CD14-positive monocyte (primary cell): ENCODE results near the gene BMAL2. TPM values are rescaled to one million over a fixed set of nuclear protein-coding genes. Genes with fewer than 3 reads are reported as not detected.

ENCODE experiments used
- DNase-seq, 3 donors: peaks; one replicate each; pipeline ENCODE4 v3.0.0-alpha.2; 2011 to 2022
- H2AFZ ChIP-seq: 2 replicates; pipeline ENCODE4 v1.6.0; 2012; ENCODE audit warnings: mild to moderate bottlenecking, low read depth, low read length, inconsistent platforms; ENCODE audit not compliant: insufficient read depth, poor library complexity, severe bottlenecking
- H3K27ac ChIP-seq, 2 donors: 1 replicate in 1 of 2; 2 replicates in 1 of 2; pipeline ENCODE4 v1.5.1; 2012 to 2013; ENCODE audit warnings: low read length in 2 of 2, control low read depth in 1 of 2, inconsistent platforms in 1 of 2, low read depth in 1 of 2, mild to moderate bottlenecking in 1 of 2
- H3K27me3 ChIP-seq, 2 donors: one replicate each; pipeline versions ENCODE4 v1.6.0 to v1.6.1; 2011 to 2013; ENCODE audit warnings: low read length in 2 of 2; ENCODE audit not compliant: control insufficient read depth in 2 of 2, insufficient read depth in 2 of 2
- H3K36me3 ChIP-seq, 2 donors: replicated peaks in 1 of 2; 1 replicate in 1 of 2; 2 replicates in 1 of 2; pipeline versions ENCODE4 v1.5.1 to v1.6.1; 2012 to 2013; ENCODE audit warnings: low read length in 2 of 2, control low read depth in 1 of 2, inconsistent platforms in 1 of 2, mild to moderate bottlenecking in 1 of 2; ENCODE audit not compliant: insufficient read depth in 2 of 2, control insufficient read depth in 1 of 2
- H3K4me1 ChIP-seq, 2 donors: 1 replicate in 1 of 2; 2 replicates in 1 of 2; pipeline versions ENCODE4 v1.5.1 to v1.6.1; 2012 to 2013; ENCODE audit warnings: low read length in 2 of 2, control low read depth in 1 of 2, inconsistent platforms in 1 of 2, mild to moderate bottlenecking in 1 of 2, moderate library complexity in 1 of 2; ENCODE audit not compliant: insufficient read depth in 2 of 2, control insufficient read depth in 1 of 2
- H3K4me2 ChIP-seq: replicated peaks from 2 replicates; pipeline ENCODE3; 2012; ENCODE audit warnings: low read length, moderate library complexity, mild to moderate bottlenecking; ENCODE audit not compliant: poor library complexity, severe bottlenecking; ENCODE audit errors: extremely low read depth
- H3K4me3 ChIP-seq, 3 experiments: fragments of 200-600 bp in 1 of 3; sonication (generic) in 1 of 3; replicated peaks in 1 of 3; 1 replicate in 2 of 3; 2 replicates in 1 of 3; pipeline ENCODE4 v1.5.1; 2011 to 2013; ENCODE audit warnings: low read length in 3 of 3, mild to moderate bottlenecking in 3 of 3, control low read depth in 2 of 3, low read depth in 2 of 3, inconsistent platforms in 1 of 3, moderate library complexity in 1 of 3
- H3K79me2 ChIP-seq: 2 replicates; pipeline ENCODE4 v1.6.0; 2012; ENCODE audit warnings: mild to moderate bottlenecking, control low read depth, inconsistent platforms, low read length, moderate library complexity; ENCODE audit not compliant: insufficient read depth
- H3K9ac ChIP-seq: 2 replicates; pipeline ENCODE4 v1.6.0; 2017; ENCODE audit warnings: low read length, mild to moderate bottlenecking; ENCODE audit not compliant: insufficient read depth, poor library complexity, severe bottlenecking
- H3K9me3 ChIP-seq, 2 donors: replicated peaks in 1 of 2; 1 replicate in 1 of 2; 2 replicates in 1 of 2; pipeline versions ENCODE4 v1.5.1 to v1.6.1; 2012 to 2013; ENCODE audit warnings: low read length in 2 of 2, control low read depth in 1 of 2; ENCODE audit not compliant: control insufficient read depth in 1 of 2, insufficient read depth in 1 of 2
- H4K20me1 ChIP-seq: 2 replicates; pipeline ENCODE4 v1.6.0; 2012; ENCODE audit warnings: mild to moderate bottlenecking, low read length, control low read depth, moderate library complexity; ENCODE audit not compliant: insufficient read depth
- H3K27ac Mint-ChIP-seq, 7 donors: one replicate each; pipeline ENCODE4 v1.8.0; 2020; ENCODE audit warnings: mild to moderate bottlenecking in 7 of 7, mixed read lengths in 7 of 7, moderate library complexity in 6 of 7, inconsistent platforms in 2 of 7
- H3K27me3 Mint-ChIP-seq, 3 donors: one replicate each; pipeline ENCODE4 v1.8.0; 2021 to 2022; ENCODE audit warnings: low read depth in 3 of 3, mild to moderate bottlenecking in 3 of 3, mixed read lengths in 3 of 3, moderate library complexity in 3 of 3, inconsistent platforms in 1 of 3
- H3K36me3 Mint-ChIP-seq, 2 donors: one replicate each; pipeline ENCODE4 v1.8.0; 2020; ENCODE audit warnings: mixed read lengths in 2 of 2, inconsistent platforms in 1 of 2, mild to moderate bottlenecking in 1 of 2
- H3K4me1 Mint-ChIP-seq: one replicate; pipeline ENCODE4 v1.8.0; 2020; ENCODE audit warnings: mild to moderate bottlenecking, mixed read lengths
- H3K4me3 Mint-ChIP-seq, 2 donors: one replicate each; pipeline ENCODE4 v1.8.0; 2020; ENCODE audit warnings: mild to moderate bottlenecking in 2 of 2, mixed read lengths in 2 of 2, moderate library complexity in 1 of 2
- H3K9me3 Mint-ChIP-seq, 7 donors: one replicate each; pipeline ENCODE4 v1.8.0; 2020 to 2022; ENCODE audit warnings: mixed read lengths in 7 of 7, mild to moderate bottlenecking in 6 of 7, moderate library complexity in 6 of 7, inconsistent platforms in 2 of 7
- WGBS: methylation state at CpG from one replicate; pipeline ENCODE4 v1.1.5; 2013; ENCODE audit warnings: missing lambda C conversion rate; ENCODE audit not compliant: insufficient coverage; 5-methylcytosine and 5-hydroxymethylcytosine counted together
- intact Hi-C, 2 donors: fragments of 100-400 bp; cut with micrococcal nuclease; formaldehyde crosslinking; loops; one replicate each; pipeline versions ENCODE4 v1.15.0 to v1.15.1; 2023
- polyA plus RNA-seq, 3 donors: library from polyadenylated mRNA; depleted of rRNA in 1 of 3; unstranded in 2 of 3; stranded (reverse) in 1 of 3; fragments of 300-500 nt in 2 of 3; fragments of >200 nt in 1 of 3; fragmentation: Illumina TruSeq in 2 of 3; gene quantifications; 1 replicate in 2 of 3; 2 replicates in 1 of 3; pipeline ENCODE4 v1.2.3, GENCODE V29; 2012 to 2021
- TF ChIP-seq, protein P1 (sequence below): fragments of 200-600 bp; IDR thresholded peaks from one replicate; pipeline ENCODE4 v1.8.0; 2022; ENCODE audit warnings: antibody characterized with exemption, mild to moderate bottlenecking

The BMAL2 gene
- polyA plus RNA-seq, 3 donors, result 0.55 to 2.1 (median 1.8) TPM

DNA sequence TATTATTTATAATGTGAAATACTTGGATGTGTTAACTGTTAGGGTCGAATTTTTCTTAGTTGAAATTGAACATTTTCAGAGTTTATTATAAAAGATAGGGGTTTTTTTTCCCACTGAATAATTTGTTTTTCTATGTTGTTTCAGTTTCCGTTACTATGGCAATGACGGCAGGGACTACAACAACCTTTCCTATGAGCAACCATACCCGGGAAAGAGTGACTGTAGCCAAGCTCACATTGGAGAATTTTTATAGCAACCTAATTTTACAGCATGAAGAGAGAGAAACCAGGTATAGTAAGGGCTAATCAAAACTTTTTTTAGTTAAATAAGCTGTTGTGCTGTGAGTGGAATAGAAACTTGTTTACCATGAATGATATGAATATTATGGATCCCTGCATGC, 35.1 kb upstream of the BMAL2 start:
- H3K36me3 Mint-ChIP-seq, result peaks cover 60 to 64% of the 10 kb centered on the region in 2 donors
- Histone ChIP-seq H3K4me2 (no peak overlapping the region), H2AFZ (no peak overlapping the region), H3K9me3 (no peaks in the 10 kb centered on the region), H3K9ac (no peak overlapping the region), H3K36me3 (peaks cover 42 to 66% of the 10 kb centered on the region in 2 donors), H3K79me2 (peaks cover 9% of the 10 kb centered on the region), H3K4me1 (no peaks in the 10 kb centered on the region), H4K20me1 (peaks cover 57% of the 10 kb centered on the region), H3K4me3 (no peak overlapping the region), H3K27ac (no peak overlapping the region), H3K27me3 (no peaks in the 10 kb centered on the region)
- TF ChIP-seq, protein P1, sequence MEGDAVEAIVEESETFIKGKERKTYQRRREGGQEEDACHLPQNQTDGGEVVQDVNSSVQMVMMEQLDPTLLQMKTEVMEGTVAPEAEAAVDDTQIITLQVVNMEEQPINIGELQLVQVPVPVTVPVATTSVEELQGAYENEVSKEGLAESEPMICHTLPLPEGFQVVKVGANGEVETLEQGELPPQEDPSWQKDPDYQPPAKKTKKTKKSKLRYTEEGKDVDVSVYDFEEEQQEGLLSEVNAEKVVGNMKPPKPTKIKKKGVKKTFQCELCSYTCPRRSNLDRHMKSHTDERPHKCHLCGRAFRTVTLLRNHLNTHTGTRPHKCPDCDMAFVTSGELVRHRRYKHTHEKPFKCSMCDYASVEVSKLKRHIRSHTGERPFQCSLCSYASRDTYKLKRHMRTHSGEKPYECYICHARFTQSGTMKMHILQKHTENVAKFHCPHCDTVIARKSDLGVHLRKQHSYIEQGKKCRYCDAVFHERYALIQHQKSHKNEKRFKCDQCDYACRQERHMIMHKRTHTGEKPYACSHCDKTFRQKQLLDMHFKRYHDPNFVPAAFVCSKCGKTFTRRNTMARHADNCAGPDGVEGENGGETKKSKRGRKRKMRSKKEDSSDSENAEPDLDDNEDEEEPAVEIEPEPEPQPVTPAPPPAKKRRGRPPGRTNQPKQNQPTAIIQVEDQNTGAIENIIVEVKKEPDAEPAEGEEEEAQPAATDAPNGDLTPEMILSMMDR, result no peak
- no peak overlapping the region for H3K4me3 Mint-ChIP-seq
- no peaks in the 10 kb centered on the region for H3K4me1 Mint-ChIP-seq
- DNase-seq, result no peak
- H3K9me3 Mint-ChIP-seq, result no peaks in the 10 kb centered on the region
- H3K27ac Mint-ChIP-seq, result peak overlapping the region in 2 of 7 donors; percentile 23 to 59
- intact Hi-C loops, result no loop called here
- H3K27me3 Mint-ChIP-seq, result peaks cover 0 to 2% (median 0%) of the 10 kb centered on the region in 3 donors
- WGBS, result no CpG with 5 or more reads among the region's 4 CpGs

DNA sequence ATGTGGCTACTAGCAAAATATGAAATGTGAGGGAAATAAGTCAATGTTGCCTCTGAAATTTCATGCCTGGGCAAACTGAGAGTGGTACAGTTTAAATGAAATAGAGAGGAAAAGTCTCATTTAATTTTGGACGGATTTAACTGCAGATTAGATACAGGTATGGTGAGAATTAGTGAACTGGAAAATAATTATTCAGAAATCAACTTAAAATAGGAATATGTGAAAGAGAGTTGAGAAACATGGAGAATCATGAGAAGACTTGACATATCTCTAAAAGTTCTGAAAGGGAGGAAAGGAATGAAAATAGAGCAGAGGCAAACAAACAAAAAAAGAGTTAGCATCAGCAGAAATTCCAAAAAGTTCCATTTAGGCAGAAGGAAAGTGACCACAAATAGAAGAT, 33.5 kb upstream of the BMAL2 start:
- H3K27me3 Mint-ChIP-seq, result peaks cover 0 to 3% (median 0%) of the 10 kb centered on the region in 3 donors
- peaks cover 62 to 76% of the 10 kb centered on the region in 2 donors for H3K36me3 Mint-ChIP-seq
- H3K36me3 ChIP-seq, result peaks cover 54 to 81% of the 10 kb centered on the region in 2 donors
- no peak overlapping the region for H3K4me2 ChIP-seq
- H3K27me3 ChIP-seq, result no peaks in the 10 kb centered on the region
- TF ChIP-seq, protein P1, result no peak
- no peaks in the 10 kb centered on the region for H3K4me1 ChIP-seq
- no peak overlapping the region for H3K9ac ChIP-seq
- no peak overlapping the region for H3K27ac ChIP-seq
- no peak overlapping the region for H3K4me3 Mint-ChIP-seq
- H2AFZ ChIP-seq, result no peak overlapping the region
- H3K27ac Mint-ChIP-seq, result no peak overlapping the region
- peaks cover 48% of the 10 kb centered on the region for H4K20me1 ChIP-seq
- no peaks in the 10 kb centered on the region for H3K9me3 ChIP-seq
- H3K9me3 Mint-ChIP-seq, result no peaks in the 10 kb centered on the region
- peaks cover 5% of the 10 kb centered on the region for H3K79me2 ChIP-seq
- no peak overlapping the region for H3K4me3 ChIP-seq
- DNase-seq, result no peak
- 100% methylated on average over 1 of the region's 1 CpG for WGBS
- no peaks in the 10 kb centered on the region for H3K4me1 Mint-ChIP-seq
- intact Hi-C loops, result no loop called here
